Effector CD8-positive, alpha-beta T cell (primary cell): ENCODE measurements around the gene PSMB7.

Experiments used
- DNase-seq: peaks from one replicate; lab custom pipeline; 2025; lab: John Stamatoyannopoulos, UW

The PSMB7 gene

GRCh38 chr9:124356745-124357390 lies 58.4 kb downstream of the PSMB7 start:
- DNase-seq: no peak

- DNase-seq: no peak
These were observed 59.1 kb downstream of the PSMB7 start for GRCh38 chr9:124355941-124356744.

- no peak for DNase-seq
These were observed 60.0 kb downstream of the PSMB7 start for GRCh38 chr9:124355039-124355940.

- no peak for DNase-seq
These were observed 60.8 kb downstream of the PSMB7 start for GRCh38 chr9:124354346-124355038.

GRCh38 chr9:124353811-124354274 lies 61.4 kb downstream of the PSMB7 start:
- DNase-seq: no peak

GRCh38 chr9:124353166-124353768 lies 62.0 kb downstream of the PSMB7 start:
- no peak for DNase-seq

GRCh38 chr9:124352616-124353015 lies 62.6 kb downstream of the PSMB7 start:
- no peak for DNase-seq

GRCh38 chr9:124351672-124352468 lies 63.4 kb downstream of the PSMB7 start:
- no peak for DNase-seq

GRCh38 chr9:124350494-124351263 lies 64.6 kb downstream of the PSMB7 start:
- no peak for DNase-seq

GRCh38 chr9:124349675-124350493 lies 65.4 kb downstream of the PSMB7 start:
- DNase-seq: no peak

GRCh38 chr9:124349267-124349666 lies 66.0 kb downstream of the PSMB7 start:
- DNase-seq: no peak

- DNase-seq: no peak
These were observed 66.4 kb downstream of the PSMB7 start for GRCh38 chr9:124348831-124349230.

- no peak for DNase-seq
These were observed 66.9 kb downstream of the PSMB7 start for GRCh38 chr9:124348363-124348762.

GRCh38 chr9:124347968-124348358 lies 67.3 kb downstream of the PSMB7 start:
- DNase-seq: no peak

- DNase-seq: no peak
These were observed 67.9 kb downstream of the PSMB7 start for GRCh38 chr9:124347206-124347967.

- DNase-seq: no peak
These were observed 68.7 kb downstream of the PSMB7 start for GRCh38 chr9:124346347-124347163.

- no peak for DNase-seq
These were observed 69.4 kb downstream of the PSMB7 start for GRCh38 chr9:124345751-124346281.
